HCT116 (cell line): ENCODE measurements around the gene MUC22. TPM values are rescaled to one million over a fixed set of nuclear protein-coding genes. Genes with fewer than 3 reads are reported as not detected.
"Not testable (repeated sequence)": the region's sequence is repeated elsewhere in the genome, so short reads cannot be mapped to it uniquely, and the experiment has no call there.

Source experiments
- ATAC-seq: fragments of 200-7000 bp; cut with Tn5 transposase; 2 replicates; pipeline ENCODE4 v1.9.1; 2020; ENCODE audit warnings: mild to moderate bottlenecking, moderate library complexity
- BruUV-seq: library from RNA; stranded (reverse); fragments of 400-500 nt; replicated peaks from 2 replicates; lab custom pipeline; 2021; lab: Mats Ljungman, UMichigan
- CTCF ChIA-PET: fragments of 300-600 bp; sonication (Branson Sonifier 250); formaldehyde crosslinking; loops from one replicate; lab custom pipeline; 2021; ENCODE audit warnings: antibody characterized with exemption; lab: Charles Lee
- POLR2A ChIA-PET: fragments of 300-600, 350-600 bp; sonication (Branson Sonifier 250); formaldehyde crosslinking; loops from one replicate; lab custom pipeline; 2021; ENCODE audit warnings: antibody characterized with exemption; lab: Charles Lee
- RAD21 ChIA-PET, 2 experiments: fragments of 300-600 bp; sonication (Branson Sonifier 250); formaldehyde crosslinking; loops; one replicate each; lab custom pipeline; 2023; ENCODE audit warnings: low total read pairs in 2 of 2; ENCODE audit not compliant: uncharacterized antibody in 2 of 2, unreplicated experiment in 2 of 2, low non-redundant PET in 1 of 2; lab: Charles Lee
- DNase-seq: peaks from one replicate; pipeline ENCODE4 v3.0.0-alpha.2; 2010; ENCODE audit warnings: low read depth, low spot score
- H2AFZ ChIP-seq: fragments of 200-600 bp; shearing (Covaris generic), sonication (generic); 2 replicates; pipeline ENCODE4 v1.6.1; 2017; ENCODE audit warnings: low read depth, mixed run types, mixed read lengths, antibody characterized with exemption, low read length; ENCODE audit not compliant: poor library complexity, severe bottlenecking
- H3K27ac ChIP-seq: 2 replicates; pipeline ENCODE4 v1.5.1; 2012; ENCODE audit warnings: low read depth, low read length
- H3K27me3 ChIP-seq: fragments of 200-600 bp; sonication (generic); 2 replicates; pipeline ENCODE4 v1.6.1; 2016; ENCODE audit warnings: mixed run types, low read length, mixed read lengths; ENCODE audit not compliant: insufficient read depth
- H3K36me3 ChIP-seq, 2 experiments: fragments of 200-500 bp in 1 of 2; fragments of 200-600 bp in 1 of 2; sonication (Bioruptor generic) in 1 of 2; sonication (generic) in 1 of 2; 2 replicates each; pipeline versions ENCODE4 v1.5.1 to v1.6.1; 2014 to 2016; ENCODE audit warnings: low read length in 2 of 2, inconsistent platforms in 1 of 2, mixed read lengths in 1 of 2, mixed run types in 1 of 2; ENCODE audit not compliant: insufficient read depth in 2 of 2, control insufficient read depth in 1 of 2
- H3K4me1 ChIP-seq, 2 experiments: fragments of 200-600 bp in 1 of 2; sonication (generic) in 1 of 2; 2 replicates each; pipeline versions ENCODE4 v1.5.1 to v1.6.1; 2012 to 2017; ENCODE audit warnings: low read length in 2 of 2, inconsistent platforms in 1 of 2, mild to moderate bottlenecking in 1 of 2, mixed read lengths in 1 of 2, mixed run types in 1 of 2, moderate library complexity in 1 of 2; ENCODE audit not compliant: insufficient read depth in 2 of 2, control insufficient read depth in 1 of 2
- H3K4me2 ChIP-seq: fragments of 200-600 bp; sonication (generic); 2 replicates; pipeline ENCODE4 v1.6.1; 2017; ENCODE audit warnings: mixed run types, low read length, mixed read lengths
- H3K4me3 ChIP-seq, 2 experiments: fragments of 200-600 bp in 1 of 2; sonication (generic) in 1 of 2; replicated peaks in 1 of 2; 2 replicates each; pipeline ENCODE4 v1.5.1; 2011 to 2016; ENCODE audit warnings: low read length in 2 of 2, control low read depth in 1 of 2, low read depth in 1 of 2, mild to moderate bottlenecking in 1 of 2, mixed read lengths in 1 of 2, mixed run types in 1 of 2
- H3K79me2 ChIP-seq: fragments of 200-600 bp; sonication (generic); 2 replicates; pipeline ENCODE4 v1.6.1; 2017; ENCODE audit warnings: mild to moderate bottlenecking, mixed run types, low read length, moderate library complexity, mixed read lengths; ENCODE audit not compliant: insufficient read depth
- H3K9ac ChIP-seq: fragments of 200-600 bp; sonication (generic); 2 replicates; pipeline ENCODE4 v1.6.1; 2016; ENCODE audit warnings: low read length, mixed read lengths
- H3K9me2 ChIP-seq: fragments of 200-600 bp; sonication (generic), shearing (Covaris generic); 2 replicates; pipeline ENCODE4 v1.6.1; 2017; ENCODE audit warnings: mixed run types, mild to moderate bottlenecking, moderate library complexity; ENCODE audit not compliant: insufficient read depth
- H3K9me3 ChIP-seq, 2 experiments: fragments of 200-500 bp in 1 of 2; fragments of 200-600 bp in 1 of 2; sonication (Bioruptor generic) in 1 of 2; sonication (generic) in 1 of 2; 2 replicates each; pipeline ENCODE4 v1.6.1; 2014 to 2017; ENCODE audit warnings: low read length in 2 of 2, mixed read lengths in 2 of 2, inconsistent platforms in 1 of 2, low read depth in 1 of 2, mild to moderate bottlenecking in 1 of 2, mixed run types in 1 of 2, moderate library complexity in 1 of 2; ENCODE audit not compliant: control insufficient read depth in 1 of 2, insufficient read depth in 1 of 2
- H4K20me1 ChIP-seq: fragments of 200-600 bp; sonication (generic), shearing (Covaris generic); 2 replicates; pipeline ENCODE4 v1.6.1; 2017; ENCODE audit warnings: mixed run types, mild to moderate bottlenecking, moderate library complexity; ENCODE audit not compliant: insufficient read depth
- CBX3 ChIP-seq: IDR thresholded peaks from 2 replicates; pipeline ENCODE4 v1.6.1; 2012; ENCODE audit warnings: low read depth
- CEBPB ChIP-seq: IDR thresholded peaks from 2 replicates; pipeline ENCODE4 v1.6.1; 2012; ENCODE audit warnings: low read depth
- ELF1 ChIP-seq: IDR thresholded peaks from 2 replicates; pipeline ENCODE4 v1.6.1; 2012; ENCODE audit warnings: low read depth, borderline replicate concordance
- EZH2 ChIP-seq: fragments of 200-600 bp; sonication (generic); IDR thresholded peaks from 2 replicates; pipeline ENCODE4 v1.6.1; 2017; ENCODE audit warnings: antibody characterized with exemption, mixed run types
- FOSL1 ChIP-seq: IDR thresholded peaks from 2 replicates; pipeline ENCODE4 v1.6.1; 2012; ENCODE audit warnings: low read depth
- JUND ChIP-seq: IDR thresholded peaks from 2 replicates; pipeline ENCODE4 v1.6.1; 2012
- RAD21 ChIP-seq: IDR thresholded peaks from 2 replicates; pipeline ENCODE4 v1.6.1; 2012; ENCODE audit warnings: low read depth, mild to moderate bottlenecking
- REST ChIP-seq: IDR thresholded peaks from 2 replicates; pipeline ENCODE4 v1.6.1; 2012; ENCODE audit warnings: low read depth
- SRF ChIP-seq: IDR thresholded peaks from 2 replicates; pipeline ENCODE4 v1.6.1; 2012; ENCODE audit warnings: low read depth
- YY1 ChIP-seq: IDR thresholded peaks from 2 replicates; pipeline ENCODE4 v1.6.1; 2011; ENCODE audit warnings: low read length, low read depth, moderate library complexity, mild to moderate bottlenecking; ENCODE audit not compliant: insufficient replicate concordance; ENCODE audit errors: extremely low read depth
- ZBTB33 ChIP-seq: IDR thresholded peaks from 2 replicates; pipeline ENCODE4 v1.6.1; 2011; ENCODE audit warnings: mild to moderate bottlenecking, low read length, moderate library complexity; ENCODE audit not compliant: insufficient replicate concordance; ENCODE audit errors: extremely low read depth
- intact Hi-C: fragments of 100-400 bp; cut with micrococcal nuclease; formaldehyde crosslinking; loops from 2 replicates; pipeline ENCODE4 v1.10.0; 2022
- total RNA-seq: library from RNA; stranded (reverse); gene quantifications from one replicate; pipeline ENCODE4 v1.2.1, GENCODE V29; 2021; ENCODE audit not compliant: unreplicated experiment

The MUC22 gene
- total RNA-seq, 1 experiment from 2014 or later: not detected

GRCh38 chr6:31067891-31068668 lies 57.8 kb downstream of the MUC22 start:
- DNase-seq, H3K36me3 ChIP-seq, BruUV-seq, H3K4me3 ChIP-seq, intact Hi-C loops, RAD21 ChIA-PET, H3K9me3 ChIP-seq, POLR2A ChIA-PET, H3K4me2 ChIP-seq, H3K27ac ChIP-seq, H4K20me1 ChIP-seq, H3K9ac ChIP-seq, ATAC-seq, H3K9me2 ChIP-seq, H3K79me2 ChIP-seq, H3K27me3 ChIP-seq: not testable (repeated sequence)
- H2AFZ ChIP-seq: peak overlapping the region; percentile 89
- H3K4me1 ChIP-seq: peaks cover 4 to 14% of the 10 kb centered on the region in 2 experiments; a peak in 3 of 4 replicates
- CTCF ChIA-PET: interaction anchor here (1.5 to 3.3 kb wide), 4 partner anchors 11 to 246 kb away, joined by 3 to 44 read pairs (median 22); no protein-coding TSS in a partner anchor

GRCh38 chr6:31068669-31069340 lies 58.5 kb downstream of the MUC22 start:
- Histone ChIP-seq H4K20me1 (no peaks in the 10 kb centered on the region), H3K27me3 (no peaks in the 10 kb centered on the region), H3K9ac (no peak overlapping the region), H3K36me3 (no peaks in the 10 kb centered on the region), H3K79me2 (no peaks in the 10 kb centered on the region), H3K9me3 (no peaks in the 10 kb centered on the region), H3K4me1 (peaks cover 4 to 14% of the 10 kb centered on the region in 2 experiments; a peak in 3 of 4 replicates), H2AFZ (peak overlapping the region; percentile 89), H3K9me2 (no peaks in the 10 kb centered on the region), H3K27ac (no peak overlapping the region), H3K4me3 (no peak overlapping the region), H3K4me2 (0 out of 2 replicates have a peak overlapping the region, but pooled peaks have one; percentile 17)
- intact Hi-C loops: no loop called here
- CTCF ChIA-PET: interaction anchor here (0.8 to 3.3 kb wide), 9 partner anchors 10 to 246 kb away, joined by 3 to 44 read pairs (median 13); partner anchors contain the start of gene VARS2
- DNase-seq: peak; percentile 81
- POLR2A ChIA-PET: no interaction called here
- no TSS peak for BruUV-seq
- peak; percentile 94 for ATAC-seq
- RAD21 ChIA-PET: no interaction called here
- TF ChIP-seq ZBTB33: no peak
- TF ChIP-seq RAD21: peak; percentile 82
- no peak for TF ChIP-seq SRF
- no peak for TF ChIP-seq CEBPB
- no peak for TF ChIP-seq ELF1
- 0 out of 2 replicates have a peak, but pooled peaks have one; percentile 44 for TF ChIP-seq CBX3
- TF ChIP-seq JUND: no peak
- TF ChIP-seq YY1: peak; percentile 46
- TF ChIP-seq FOSL1: no peak
- no peak for TF ChIP-seq EZH2
- no peak for TF ChIP-seq REST
